Nephron progenitor cell (in vitro differentiated cells): ENCODE data around the gene GAS2L2.

Source experiments
- DNase-seq: peaks from one replicate; pipeline ENCODE4 v3.0.0; 2021
- H3K27ac Mint-ChIP-seq: 2 replicates; pipeline ENCODE4 v1.8.0; 2021; ENCODE audit warnings: mild to moderate bottlenecking, moderate library complexity, mixed read lengths
- H3K27me3 Mint-ChIP-seq: 2 replicates; pipeline ENCODE4 v1.8.0; 2021; ENCODE audit warnings: mild to moderate bottlenecking, low read depth, mixed read lengths; ENCODE audit not compliant: poor library complexity
- H3K36me3 Mint-ChIP-seq: 2 replicates; pipeline ENCODE4 v1.8.0; 2021; ENCODE audit warnings: low read depth, mixed read lengths
- H3K4me1 Mint-ChIP-seq: 2 replicates; pipeline ENCODE4 v1.8.0; 2021; ENCODE audit warnings: mixed read lengths
- H3K4me3 Mint-ChIP-seq: 2 replicates; pipeline ENCODE4 v1.8.0; 2021; ENCODE audit warnings: mild to moderate bottlenecking, moderate library complexity, mixed read lengths
- H3K9me3 Mint-ChIP-seq: 2 replicates; pipeline ENCODE4 v1.8.0; 2021; ENCODE audit warnings: mild to moderate bottlenecking, moderate library complexity, mixed read lengths
- TF ChIP-seq, protein P1 (sequence below): fragments of 200-600 bp; sonication (generic); IDR thresholded peaks from 2 replicates; pipeline ENCODE4 v1.5.0; 2021; ENCODE audit warnings: antibody characterized with exemption

Gene GAS2L2

DNA sequence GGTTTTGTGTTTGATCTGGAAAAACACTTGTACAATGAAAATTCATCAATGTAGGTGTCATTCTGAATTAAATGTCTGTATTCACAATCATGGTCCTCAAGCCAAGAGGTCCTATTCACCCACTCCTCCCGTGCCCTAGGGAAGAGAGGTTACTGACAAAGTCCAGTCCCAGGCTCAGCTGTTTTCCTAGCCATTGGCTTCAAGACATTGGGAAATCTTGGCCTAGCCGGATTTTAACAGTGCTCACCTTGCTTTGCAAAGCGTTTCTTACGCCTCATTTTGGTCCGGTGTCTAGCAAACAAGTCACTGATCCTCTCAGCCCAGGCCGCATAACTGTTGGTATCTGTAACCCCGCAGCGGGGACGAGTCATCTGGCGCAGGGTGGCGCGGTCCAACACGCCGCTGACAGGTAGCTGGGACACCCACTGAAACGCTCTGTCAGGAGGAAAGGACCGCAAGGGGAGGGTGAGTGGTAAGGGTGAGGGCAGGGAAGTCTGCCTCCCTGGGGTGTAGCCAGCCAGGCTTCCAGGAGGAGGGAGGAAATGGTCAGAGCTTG, 25.7 kb upstream of the GAS2L2 start:
- Mint-ChIP-seq H3K27me3 (peaks cover 44% of the 10 kb centered on the region), H3K9me3 (no peaks in the 10 kb centered on the region), H3K4me1 (peaks cover 19% of the 10 kb centered on the region), H3K27ac (no peak overlapping the region), H3K36me3 (no peaks in the 10 kb centered on the region), H3K4me3 (no peak overlapping the region)
- no peak for DNase-seq
- TF ChIP-seq, protein P1, sequence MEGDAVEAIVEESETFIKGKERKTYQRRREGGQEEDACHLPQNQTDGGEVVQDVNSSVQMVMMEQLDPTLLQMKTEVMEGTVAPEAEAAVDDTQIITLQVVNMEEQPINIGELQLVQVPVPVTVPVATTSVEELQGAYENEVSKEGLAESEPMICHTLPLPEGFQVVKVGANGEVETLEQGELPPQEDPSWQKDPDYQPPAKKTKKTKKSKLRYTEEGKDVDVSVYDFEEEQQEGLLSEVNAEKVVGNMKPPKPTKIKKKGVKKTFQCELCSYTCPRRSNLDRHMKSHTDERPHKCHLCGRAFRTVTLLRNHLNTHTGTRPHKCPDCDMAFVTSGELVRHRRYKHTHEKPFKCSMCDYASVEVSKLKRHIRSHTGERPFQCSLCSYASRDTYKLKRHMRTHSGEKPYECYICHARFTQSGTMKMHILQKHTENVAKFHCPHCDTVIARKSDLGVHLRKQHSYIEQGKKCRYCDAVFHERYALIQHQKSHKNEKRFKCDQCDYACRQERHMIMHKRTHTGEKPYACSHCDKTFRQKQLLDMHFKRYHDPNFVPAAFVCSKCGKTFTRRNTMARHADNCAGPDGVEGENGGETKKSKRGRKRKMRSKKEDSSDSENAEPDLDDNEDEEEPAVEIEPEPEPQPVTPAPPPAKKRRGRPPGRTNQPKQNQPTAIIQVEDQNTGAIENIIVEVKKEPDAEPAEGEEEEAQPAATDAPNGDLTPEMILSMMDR: no peak

DNA sequence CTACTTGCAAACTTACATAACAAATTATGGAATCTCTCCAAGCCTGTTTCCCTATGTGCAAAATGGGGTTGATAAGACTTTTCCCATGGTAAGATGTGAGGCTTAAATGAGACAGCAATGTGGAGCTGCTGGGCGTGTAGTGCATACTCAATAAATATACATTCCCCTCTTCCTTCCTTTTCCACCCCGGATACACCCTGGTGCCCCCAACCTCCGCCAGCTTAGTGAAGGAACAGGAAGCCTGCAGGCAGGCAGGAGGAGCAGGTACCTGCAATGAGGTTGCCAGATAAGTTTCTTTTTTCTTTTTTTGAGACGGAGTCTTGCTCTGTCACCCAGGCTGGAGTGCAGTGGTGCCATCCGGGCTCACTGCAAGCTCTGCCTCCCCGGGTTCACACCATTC, 22.5 kb upstream of the GAS2L2 start:
- Mint-ChIP-seq H3K27ac (no peak overlapping the region), H3K4me3 (no peak overlapping the region), H3K27me3 (peaks cover 24% of the 10 kb centered on the region), H3K4me1 (peaks cover 26% of the 10 kb centered on the region), H3K36me3 (no peaks in the 10 kb centered on the region), H3K9me3 (no peaks in the 10 kb centered on the region)
- no peak for DNase-seq
- TF ChIP-seq, protein P1: no peak

DNA sequence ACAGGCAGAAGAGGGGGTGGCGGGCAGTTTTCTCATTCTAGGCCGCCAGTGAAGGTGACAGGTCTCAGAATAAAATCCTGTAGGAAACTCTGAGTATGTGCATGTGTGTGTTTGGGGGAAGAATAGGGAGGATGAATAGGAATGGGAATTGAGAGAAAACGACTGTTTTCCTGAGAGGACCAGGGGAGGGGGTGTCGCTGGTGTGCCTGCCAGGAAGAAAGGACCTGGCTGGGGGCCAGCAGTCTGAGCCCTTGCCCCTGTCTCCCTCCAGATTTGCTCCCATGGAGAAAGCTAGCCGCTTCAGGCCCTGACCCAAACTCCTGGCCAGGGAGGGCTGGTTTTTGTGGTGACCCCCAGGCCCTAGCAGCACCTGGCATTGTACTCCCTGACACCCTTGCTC, 22.0 kb upstream of the GAS2L2 start:
- Mint-ChIP-seq H3K9me3 (no peaks in the 10 kb centered on the region), H3K4me3 (no peak overlapping the region), H3K27ac (no peak overlapping the region), H3K4me1 (peaks cover 26% of the 10 kb centered on the region), H3K27me3 (peaks cover 28% of the 10 kb centered on the region), H3K36me3 (no peaks in the 10 kb centered on the region)
- TF ChIP-seq, protein P1: no peak
- no peak for DNase-seq

DNA sequence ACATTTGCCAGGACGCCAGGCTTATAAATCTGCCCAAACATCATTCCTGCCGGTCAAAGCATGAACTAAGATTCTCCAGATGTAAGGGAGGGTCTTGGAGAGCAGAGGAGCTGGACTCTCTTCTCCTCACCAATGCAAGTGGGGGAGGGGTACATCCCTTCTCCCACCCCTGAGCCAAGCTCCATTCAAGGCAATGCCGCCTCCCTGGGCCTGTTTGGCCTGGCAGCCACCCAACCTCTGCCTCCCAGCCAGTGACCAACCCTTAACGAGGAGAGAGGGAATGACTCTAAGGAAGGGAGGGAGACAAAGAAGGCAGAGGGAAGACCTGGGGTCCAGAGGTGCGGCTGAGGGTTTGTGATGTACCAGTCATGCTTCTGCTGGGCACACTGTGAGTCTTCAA, 21.5 kb upstream of the GAS2L2 start:
- DNase-seq: no peak
- TF ChIP-seq, protein P1: no peak
- no peaks in the 10 kb centered on the region for H3K36me3 Mint-ChIP-seq
- no peaks in the 10 kb centered on the region for H3K9me3 Mint-ChIP-seq
- H3K4me3 Mint-ChIP-seq: no peak overlapping the region
- peaks cover 26% of the 10 kb centered on the region for H3K4me1 Mint-ChIP-seq
- H3K27me3 Mint-ChIP-seq: peaks cover 25% of the 10 kb centered on the region
- H3K27ac Mint-ChIP-seq: peak overlapping the region; percentile 50

DNA sequence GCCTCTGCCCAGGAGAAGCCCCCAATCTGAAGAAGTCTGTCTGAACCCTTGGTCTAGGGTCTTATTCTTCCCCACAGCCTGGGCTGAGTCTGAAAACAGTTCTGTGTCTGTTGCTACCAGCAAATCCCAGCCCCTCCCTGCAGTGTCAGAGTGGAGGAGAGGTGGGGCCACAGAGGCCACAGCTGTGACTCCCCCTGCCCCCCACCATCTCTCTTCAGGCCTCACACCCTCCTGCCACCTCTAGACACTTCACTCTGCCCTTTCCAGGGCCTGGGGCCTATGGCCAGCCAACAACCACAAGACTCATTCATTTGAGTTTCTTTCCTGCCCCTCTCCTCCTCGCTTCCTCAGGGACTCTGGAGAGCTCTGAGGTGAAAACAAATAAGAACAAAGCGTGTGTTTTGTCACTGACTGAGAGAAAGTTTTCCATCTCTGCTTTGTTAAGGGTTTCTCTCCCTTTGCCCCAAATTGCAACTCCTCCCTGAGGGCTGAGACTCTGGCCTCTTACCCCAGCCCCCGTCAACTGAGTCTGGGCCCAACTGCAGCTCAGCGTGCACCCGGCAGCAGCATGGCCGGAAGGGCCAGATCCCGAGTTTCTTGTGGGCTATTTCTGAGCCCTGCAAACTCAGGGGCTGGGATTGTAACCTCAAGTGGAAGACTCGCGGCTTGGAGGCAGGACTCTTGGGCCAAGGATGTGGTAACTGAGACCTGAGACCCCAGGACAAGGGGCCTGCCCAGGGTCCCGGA, 20.8 kb upstream of the GAS2L2 start:
- Mint-ChIP-seq H3K4me3 (no peak overlapping the region), H3K9me3 (no peaks in the 10 kb centered on the region), H3K27me3 (peaks cover 22% of the 10 kb centered on the region), H3K27ac (peak overlapping the region; percentile 3), H3K36me3 (no peaks in the 10 kb centered on the region), H3K4me1 (peaks cover 26% of the 10 kb centered on the region)
- DNase-seq: no peak
- TF ChIP-seq, protein P1: no peak

DNA sequence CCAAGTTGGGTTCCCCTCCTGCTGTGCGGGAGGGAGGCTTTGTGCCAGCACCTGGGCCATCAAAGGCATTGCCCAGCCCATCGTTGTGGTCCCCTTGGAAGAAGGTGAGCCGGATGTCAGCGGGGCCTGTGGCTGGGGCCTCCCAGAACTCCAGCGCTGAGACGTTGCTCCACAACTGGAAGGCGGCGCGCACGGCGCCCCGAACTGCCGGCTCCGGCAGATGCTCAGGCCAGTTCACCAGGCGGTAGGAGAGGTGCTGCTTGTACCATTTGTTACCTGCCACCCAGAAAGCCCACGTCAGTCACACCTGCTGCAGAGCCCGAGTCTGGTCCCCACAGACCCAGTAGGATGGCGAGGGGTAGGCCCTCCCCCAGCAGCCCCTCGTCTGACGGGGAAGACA, 20.1 kb upstream of the GAS2L2 start:
- H3K9me3 Mint-ChIP-seq: no peaks in the 10 kb centered on the region

More for the DNA sequence above, 20.1 kb upstream of the GAS2L2 start:
- Mint-ChIP-seq H3K4me3 (no peak overlapping the region), H3K27ac (no peak overlapping the region), H3K36me3 (no peaks in the 10 kb centered on the region), H3K4me1 (peaks cover 26% of the 10 kb centered on the region), H3K27me3 (peaks cover 24% of the 10 kb centered on the region)
- TF ChIP-seq, protein P1: no peak
- no peak for DNase-seq
